DOHH2 (cell line): Measurements from ENCODE around the gene PDGFRA.

Experiments
- CTCF ChIP-seq: fragments of 200-600 bp; sonication (generic); IDR thresholded peaks from one replicate; pipeline ENCODE4 v1.5.1; 2014; ENCODE audit warnings: antibody characterized with exemption, mild to moderate bottlenecking, low read depth, low read length; ENCODE audit not compliant: poor library complexity, severe bottlenecking
- EZH2phosphoT487 ChIP-seq: fragments of 200-600 bp; sonication (generic); IDR thresholded peaks from 2 replicates; pipeline ENCODE4 v1.6.1; 2017; ENCODE audit warnings: borderline replicate concordance, mild to moderate bottlenecking, antibody characterized with exemption, low read length, moderate library complexity, mixed read lengths

- TF ChIP-seq CTCF, result no peak
- no peak for TF ChIP-seq EZH2phosphoT487
These were observed 42.7 kb upstream of the PDGFRA start for GRCh38 chr4:54186371-54186770.
